ENCODE data around the gene GRM8.

Gene GRM8

GRCh38 chr7:127146746-127147536, 105.8 kb downstream of the GRM8 start:
- DNase-seq (ENCODE audit: low read depth) = no peak

- no peak for DNase-seq (ENCODE audit: low read depth)
These were observed 115.6 kb downstream of the GRM8 start for GRCh38 chr7:127137146-127137545.

- DNase-seq (ENCODE audit: low read depth) = no peak
These were observed 116.8 kb downstream of the GRM8 start for GRCh38 chr7:127135871-127136485.

- no peak for DNase-seq (ENCODE audit: low read depth)
These were observed 129.5 kb downstream of the GRM8 start for GRCh38 chr7:127123220-127123619.

- DNase-seq (ENCODE audit: low read depth) = no peak
These were observed 133.2 kb downstream of the GRM8 start for GRCh38 chr7:127119517-127119916.

- no peak for DNase-seq (ENCODE audit: low read depth)
These were observed 137.9 kb downstream of the GRM8 start for GRCh38 chr7:127114742-127115265.

GRCh38 chr7:127107601-127108007, 145.1 kb downstream of the GRM8 start:
- DNase-seq (ENCODE audit: low read depth) = no peak

- DNase-seq (ENCODE audit: low read depth) = no peak
These were observed 159.4 kb downstream of the GRM8 start for GRCh38 chr7:127093340-127093739.

GRCh38 chr7:127091620-127092019, 161.1 kb downstream of the GRM8 start:
- DNase-seq (ENCODE audit: low read depth) = no peak

GRCh38 chr7:127089146-127089545, 163.6 kb downstream of the GRM8 start:
- no peak for DNase-seq (ENCODE audit: low read depth)

- no peak for DNase-seq (ENCODE audit: low read depth)
These were observed 171.2 kb downstream of the GRM8 start for GRCh38 chr7:127081539-127081938.

GRCh38 chr7:127080576-127080975, 172.2 kb downstream of the GRM8 start:
- DNase-seq (ENCODE audit: low read depth) = no peak

GRCh38 chr7:127066974-127067373, 185.8 kb downstream of the GRM8 start:
- DNase-seq (ENCODE audit: low read depth) = no peak

GRCh38 chr7:127059475-127059874, 193.3 kb downstream of the GRM8 start:
- no peak for DNase-seq (ENCODE audit: low read depth)

- DNase-seq (ENCODE audit: low read depth) = no peak
These were observed 194.8 kb downstream of the GRM8 start for GRCh38 chr7:127057918-127058317.

- no peak for DNase-seq (ENCODE audit: low read depth)
These were observed 196.5 kb downstream of the GRM8 start for GRCh38 chr7:127056202-127056601.

- no peak for DNase-seq (ENCODE audit: low read depth)
These were observed 205.2 kb downstream of the GRM8 start for GRCh38 chr7:127047521-127047920.

GRCh38 chr7:127041689-127042452, 210.9 kb downstream of the GRM8 start:
- DNase-seq (ENCODE audit: low read depth) = no peak

- DNase-seq (ENCODE audit: low read depth) = no peak
These were observed 212.7 kb downstream of the GRM8 start for GRCh38 chr7:127040042-127040441.

- no peak for DNase-seq (ENCODE audit: low read depth)
These were observed 213.2 kb downstream of the GRM8 start for GRCh38 chr7:127039541-127039940.

- DNase-seq (ENCODE audit: low read depth) = no peak
These were observed 217.4 kb downstream of the GRM8 start for GRCh38 chr7:127035203-127035849.

- no peak for DNase-seq (ENCODE audit: low read depth)
These were observed 218.4 kb downstream of the GRM8 start for GRCh38 chr7:127034186-127034806.
